ENCODE data around the gene ARL11.

Gene ARL11

GRCh38 chr13:49629947-49630346 lies 1.6 kb downstream of the ARL11 start:
- no peak overlapping the region for H3K4me3 ChIP-seq (ENCODE audit: low read depth, low read length)
- no peak for DNase-seq (ENCODE audit: low read depth)
- TF ChIP-seq CTCF (IDR thresholded peaks at IDR 0.05; ENCODE audit: low read depth, low read length, missing control alignments) = no peak

GRCh38 chr13:49630580-49630979 lies 2.3 kb downstream of the ARL11 start:
- no peak overlapping the region for H3K4me3 ChIP-seq (ENCODE audit: low read depth, low read length)
- DNase-seq (ENCODE audit: low read depth) = no peak
- no peak for TF ChIP-seq CTCF (IDR thresholded peaks at IDR 0.05; ENCODE audit: low read depth, low read length, missing control alignments)

- no peak overlapping the region for H3K4me3 ChIP-seq (ENCODE audit: low read depth, low read length)
- DNase-seq (ENCODE audit: low read depth) = no peak
- TF ChIP-seq CTCF (IDR thresholded peaks at IDR 0.05; ENCODE audit: low read depth, low read length, missing control alignments) = no peak
Observed at GRCh38 chr13:49632156-49632555, 3.8 kb downstream of the ARL11 start.

GRCh38 chr13:49633710-49634109 lies 5.4 kb downstream of the ARL11 start:
- no peak for DNase-seq (ENCODE audit: low read depth)
- H3K4me3 ChIP-seq (ENCODE audit: low read depth, low read length) = no peak overlapping the region
- no peak for TF ChIP-seq CTCF (IDR thresholded peaks at IDR 0.05; ENCODE audit: low read depth, low read length, missing control alignments)

- no peak overlapping the region for H3K4me3 ChIP-seq (ENCODE audit: low read depth, low read length)
- no peak for DNase-seq (ENCODE audit: low read depth)
- TF ChIP-seq CTCF (IDR thresholded peaks at IDR 0.05; ENCODE audit: low read depth, low read length, missing control alignments) = no peak
Observed at GRCh38 chr13:49635599-49636433, 7.5 kb downstream of the ARL11 start.

- no peak overlapping the region for H3K4me3 ChIP-seq (ENCODE audit: low read depth, low read length)
- no peak for TF ChIP-seq CTCF (IDR thresholded peaks at IDR 0.05; ENCODE audit: low read depth, low read length, missing control alignments)
Observed at GRCh38 chr13:49636705-49637104, 8.4 kb downstream of the ARL11 start.

More at GRCh38 chr13:49636705-49637104, 8.4 kb downstream of the ARL11 start:
- no peak for DNase-seq (ENCODE audit: low read depth)

Measured in GM12864 (cell line).